B cell (primary cell): ENCODE measurements around the gene STEAP2. TPM values are rescaled to one million over a fixed set of nuclear protein-coding genes. Genes with fewer than 3 reads are reported as not detected.

Experiments
- ATAC-seq: fragments of 200-7000 bp; cut with Tn5 transposase; one replicate; pipeline ENCODE4 v1.10.0; 2021; ENCODE audit warnings: low read depth, mild to moderate bottlenecking, moderate number of reproducible peaks, moderate library complexity
- CTCF ChIA-PET: fragments of 350-600 bp; sonication (Branson Sonifier 250); formaldehyde crosslinking; loops from one replicate; lab custom pipeline; 2021; ENCODE audit warnings: antibody characterized with exemption, inconsistent platforms; lab: Charles Lee
- POLR2A ChIA-PET: fragments of 350-600 bp; sonication (Branson Sonifier 250); formaldehyde crosslinking; loops from one replicate; lab custom pipeline; 2021; ENCODE audit warnings: antibody characterized with exemption; lab: Charles Lee
- DNase-seq: peaks from one replicate; pipeline ENCODE4 v3.0.0; 2013
- H2AFZ ChIP-seq: 2 replicates; pipeline ENCODE4 v1.6.1; 2012; ENCODE audit warnings: mild to moderate bottlenecking, low read depth, low read length; ENCODE audit not compliant: insufficient read depth, poor library complexity, severe bottlenecking
- H3K27ac ChIP-seq, 2 donors: 1 replicate in 1 of 2; 2 replicates in 1 of 2; pipeline ENCODE4 v1.5.1; 2012 to 2013; ENCODE audit warnings: low read length in 2 of 2, mild to moderate bottlenecking in 2 of 2, moderate library complexity in 1 of 2
- H3K27me3 ChIP-seq, 4 experiments: fragments of 200-600 bp in 1 of 4; sonication (generic) in 1 of 4; replicated peaks in 1 of 4; 1 replicate in 2 of 4; 2 replicates in 2 of 4; pipeline versions ENCODE4 v1.6.1 to v1.7.0; 2013 to 2016; ENCODE audit warnings: low read length in 3 of 4, mild to moderate bottlenecking in 2 of 4, mixed read lengths in 1 of 4, moderate library complexity in 1 of 4; ENCODE audit not compliant: insufficient read depth in 4 of 4, control insufficient read depth in 3 of 4; ENCODE audit errors: control extremely low read depth in 1 of 4
- H3K36me3 ChIP-seq, 2 experiments: replicated peaks in 1 of 2; 1 replicate in 1 of 2; 2 replicates in 1 of 2; pipeline versions ENCODE4 v1.6.1 to v1.7.1; 2013; ENCODE audit warnings: low read length in 1 of 2; ENCODE audit not compliant: insufficient read depth in 2 of 2, control insufficient read depth in 1 of 2; ENCODE audit errors: control extremely low read depth in 1 of 2, extremely low read depth in 1 of 2
- H3K4me1 ChIP-seq, 2 donors: fragments of 200-600 bp in 1 of 2; sonication (generic) in 1 of 2; 1 replicate in 1 of 2; 2 replicates in 1 of 2; pipeline versions ENCODE4 v1.5.1 to v1.6.1; 2013 to 2017; ENCODE audit warnings: low read length in 2 of 2; ENCODE audit not compliant: control insufficient read depth in 2 of 2, insufficient read depth in 2 of 2
- H3K4me2 ChIP-seq: replicated peaks from 2 replicates; pipeline ENCODE3; 2012; ENCODE audit warnings: mild to moderate bottlenecking, low read depth, low read length; ENCODE audit not compliant: poor library complexity, severe bottlenecking
- H3K4me3 ChIP-seq, 5 experiments: fragments of 200-600 bp in 1 of 5; sonication (generic) in 1 of 5; 1 replicate in 3 of 5; 2 replicates in 2 of 5; pipeline versions ENCODE4 v1.5.1 to v1.7.0; 2011 to 2016; ENCODE audit warnings: low read length in 4 of 5, mild to moderate bottlenecking in 4 of 5, low read depth in 2 of 5, control low read depth in 1 of 5, moderate library complexity in 1 of 5; ENCODE audit not compliant: insufficient read depth in 1 of 5; ENCODE audit errors: control extremely low read depth in 1 of 5, extremely low read depth in 1 of 5
- H3K79me2 ChIP-seq: fragments of 200-600 bp; sonication (generic); one replicate; pipeline ENCODE4 v1.6.0; 2016; ENCODE audit warnings: low read length; ENCODE audit not compliant: control insufficient read depth, insufficient read depth
- H3K9ac ChIP-seq: fragments of 200-600 bp; sonication (generic); 2 replicates; pipeline ENCODE4 v1.6.1; 2017; ENCODE audit warnings: mild to moderate bottlenecking, low read length, moderate library complexity
- H3K9me3 ChIP-seq, 3 donors: one replicate each; pipeline versions ENCODE4 v1.6.1 to v1.7.1; 2013; ENCODE audit warnings: low read length in 2 of 3; ENCODE audit not compliant: control insufficient read depth in 2 of 3, insufficient read depth in 1 of 3; ENCODE audit errors: control extremely low read depth in 1 of 3
- H4K20me1 ChIP-seq: 2 replicates; pipeline ENCODE4 v1.6.0; 2012; ENCODE audit warnings: mild to moderate bottlenecking, low read length; ENCODE audit not compliant: insufficient read depth, control insufficient read depth, poor library complexity, severe bottlenecking
- H3K27ac Mint-ChIP-seq: one replicate; pipeline ENCODE4 v1.8.0; 2021; ENCODE audit warnings: mixed read lengths
- H3K27me3 Mint-ChIP-seq: one replicate; pipeline ENCODE4 v1.8.0; 2021; ENCODE audit warnings: mixed read lengths
- H3K4me1 Mint-ChIP-seq: one replicate; pipeline ENCODE4 v1.8.0; 2021; ENCODE audit warnings: mixed read lengths
- H3K4me3 Mint-ChIP-seq: one replicate; pipeline ENCODE4 v1.8.0; 2021; ENCODE audit warnings: mixed read lengths
- H3K9me3 Mint-ChIP-seq: one replicate; pipeline ENCODE4 v1.8.0; 2022; ENCODE audit warnings: mixed read lengths; ENCODE audit not compliant: insufficient read depth
- CTCF ChIP-seq: fragments of 200-600 bp; IDR thresholded peaks from one replicate; pipeline ENCODE4 v1.8.0; 2022; ENCODE audit warnings: antibody characterized with exemption, mild to moderate bottlenecking
- EZH2 ChIP-seq: IDR thresholded peaks from 2 replicates; pipeline ENCODE4 v1.6.1; 2012; ENCODE audit warnings: borderline replicate concordance, low read depth, mild to moderate bottlenecking, moderate library complexity, low read length; ENCODE audit not compliant: insufficient read depth, poor library complexity, severe bottlenecking
- WGBS: methylation state at CpG from one replicate; pipeline ENCODE4 v1.1.5; 2013; ENCODE audit warnings: missing lambda C conversion rate; ENCODE audit not compliant: insufficient coverage; 5-methylcytosine and 5-hydroxymethylcytosine counted together
- intact Hi-C: fragments of 100-400 bp; cut with micrococcal nuclease; formaldehyde crosslinking; loops from one replicate; pipeline ENCODE4 v1.10.0; 2022
- polyA plus RNA-seq: library from polyadenylated mRNA; depleted of rRNA; stranded (reverse); fragments of >200 nt; gene quantifications from 2 replicates; pipeline ENCODE4 v1.2.3, GENCODE V29; 2012
- total RNA-seq, 2 donors: library from RNA; stranded (reverse); fragments of 120-200 nt in 1 of 2; gene quantifications; 1 replicate in 1 of 2; 2 replicates in 1 of 2; pipeline versions ENCODE4 v1.2.3 to v1.2.4, GENCODE V29; 2013 to 2022

STEAP2 gene
- total and polyA plus RNA-seq, 2 donors (not counting 1 experiment from before 2014, with no cell fraction given), result not detected

- peaks cover 2% of the 10 kb centered on the region for H3K4me1 Mint-ChIP-seq
- no peak overlapping the region for H3K9ac ChIP-seq
- no peaks in the 10 kb centered on the region for H3K27me3 ChIP-seq
- no peak for DNase-seq
- intact Hi-C loops, result no loop called here
- H3K9me3 ChIP-seq, result peaks cover 0 to 16% (median 6%) of the 10 kb centered on the region in 3 donors
- ATAC-seq, result no peak
- no peak overlapping the region for H3K4me3 Mint-ChIP-seq
- WGBS, result 85% methylated on average over 4 of the region's 4 CpGs
- H3K4me3 ChIP-seq, result no peak overlapping the region
- H3K27me3 Mint-ChIP-seq, result peaks cover 16% of the 10 kb centered on the region
- no peaks in the 10 kb centered on the region for H3K79me2 ChIP-seq
- TF ChIP-seq EZH2, result no peak
- TF ChIP-seq CTCF, result no peak
- POLR2A ChIA-PET, result no interaction called here
- H3K4me2 ChIP-seq, result no peak overlapping the region
- H3K36me3 ChIP-seq, result no peaks in the 10 kb centered on the region
- no peaks in the 10 kb centered on the region for H3K4me1 ChIP-seq
- H4K20me1 ChIP-seq, result no peaks in the 10 kb centered on the region
- no peak overlapping the region for H3K27ac Mint-ChIP-seq
- no peak overlapping the region for H3K27ac ChIP-seq
- no peak overlapping the region for H2AFZ ChIP-seq
- H3K9me3 Mint-ChIP-seq, result no peaks in the 10 kb centered on the region
- CTCF ChIA-PET, result interaction anchor here (2.1 kb wide), 1 partner anchor 19 kb away, joined by 10 read pairs; the partner anchor contains the start of gene STEAP1
These were observed 38.3 kb upstream of the STEAP2 start for GRCh38 chr7:90173127-90173844.

- WGBS, result 81% methylated on average over 4 of the region's 4 CpGs
- no peak overlapping the region for H3K4me3 ChIP-seq
- ChIA-PET POLR2A (no interaction called here), CTCF (no interaction called here)
- H3K27ac ChIP-seq, result no peak overlapping the region
- Mint-ChIP-seq H3K4me3 (no peak overlapping the region), H3K4me1 (peaks cover 13% of the 10 kb centered on the region), H3K9me3 (no peaks in the 10 kb centered on the region), H3K27me3 (peaks cover 16% of the 10 kb centered on the region), H3K27ac (no peak overlapping the region)
- TF ChIP-seq EZH2 (no peak), CTCF (no peak)
- DNase-seq, result no peak
- H4K20me1 ChIP-seq, result no peaks in the 10 kb centered on the region
- intact Hi-C loops, result no loop called here
- no peaks in the 10 kb centered on the region for H3K79me2 ChIP-seq
- no peaks in the 10 kb centered on the region for H3K27me3 ChIP-seq
- H3K9me3 ChIP-seq, result peaks cover 0 to 16% (median 6%) of the 10 kb centered on the region in 3 donors
- no peak overlapping the region for H3K9ac ChIP-seq
- peaks cover 0 to 4% of the 10 kb centered on the region in 2 donors for H3K4me1 ChIP-seq
- H3K36me3 ChIP-seq, result no peaks in the 10 kb centered on the region
- ATAC-seq, result no peak
- H3K4me2 ChIP-seq, result no peak overlapping the region
- H2AFZ ChIP-seq, result no peak overlapping the region
These were observed 35.9 kb upstream of the STEAP2 start for GRCh38 chr7:90175667-90176066.
